KMS-11 (cell line): ENCODE data around the gene KCNIP1.

ENCODE experiments used
- H2AFZ ChIP-seq: fragments of 200-600 bp; sonication (generic); 2 replicates; pipeline ENCODE4 v1.6.1; 2016; ENCODE audit warnings: antibody characterized with exemption, mixed run types, low read depth
- H3K27ac ChIP-seq: fragments of 200-600 bp; sonication (generic); 2 replicates; pipeline ENCODE4 v1.6.1; 2016; ENCODE audit warnings: mild to moderate bottlenecking, mixed run types
- H3K27me3 ChIP-seq: fragments of 200-600 bp; sonication (generic); 2 replicates; pipeline ENCODE4 v1.6.1; 2017; ENCODE audit warnings: mild to moderate bottlenecking, low read depth, mixed run types, moderate library complexity; ENCODE audit not compliant: insufficient read depth
- H3K36me3 ChIP-seq: fragments of 200-600 bp; sonication (generic); 2 replicates; pipeline ENCODE4 v1.6.1; 2017; ENCODE audit warnings: mild to moderate bottlenecking, mixed run types; ENCODE audit not compliant: insufficient read depth
- H3K4me1 ChIP-seq: fragments of 200-600 bp; sonication (generic); 2 replicates; pipeline ENCODE4 v1.6.1; 2016; ENCODE audit warnings: mild to moderate bottlenecking, low read depth, mixed run types; ENCODE audit not compliant: poor library complexity, severe bottlenecking
- H3K4me2 ChIP-seq: fragments of 200-600 bp; sonication (generic); 2 replicates; pipeline ENCODE4 v1.7.0; 2016; ENCODE audit warnings: mild to moderate bottlenecking, mixed run types
- H3K4me3 ChIP-seq: fragments of 200-600 bp; sonication (generic); IDR thresholded peaks from 2 replicates; pipeline ENCODE4 v1.6.1; 2017; ENCODE audit warnings: low read depth, low read length, mixed read lengths; ENCODE audit not compliant: insufficient read depth
- H3K79me2 ChIP-seq: fragments of 200-600 bp; sonication (generic); 2 replicates; pipeline ENCODE4 v1.6.1; 2016; ENCODE audit warnings: low read depth, mixed run types; ENCODE audit not compliant: insufficient read depth
- H3K9ac ChIP-seq: fragments of 200-600 bp; sonication (generic); 2 replicates; pipeline ENCODE4 v1.6.1; 2016; ENCODE audit warnings: mild to moderate bottlenecking, mixed run types
- H4K20me1 ChIP-seq: fragments of 200-600 bp; sonication (generic); 2 replicates; pipeline ENCODE4 v1.6.1; 2016; ENCODE audit warnings: mild to moderate bottlenecking, mixed run types; ENCODE audit not compliant: insufficient read depth
- TF ChIP-seq, protein P1 (sequence below): fragments of 200-600 bp; sonication (generic); conservative IDR thresholded peaks from 2 replicates; pipeline ENCODE4 v1.6.1; 2017; ENCODE audit warnings: low read depth, mild to moderate bottlenecking, antibody characterized with exemption, low read length, moderate library complexity, mixed read lengths

The KCNIP1 gene

DNA sequence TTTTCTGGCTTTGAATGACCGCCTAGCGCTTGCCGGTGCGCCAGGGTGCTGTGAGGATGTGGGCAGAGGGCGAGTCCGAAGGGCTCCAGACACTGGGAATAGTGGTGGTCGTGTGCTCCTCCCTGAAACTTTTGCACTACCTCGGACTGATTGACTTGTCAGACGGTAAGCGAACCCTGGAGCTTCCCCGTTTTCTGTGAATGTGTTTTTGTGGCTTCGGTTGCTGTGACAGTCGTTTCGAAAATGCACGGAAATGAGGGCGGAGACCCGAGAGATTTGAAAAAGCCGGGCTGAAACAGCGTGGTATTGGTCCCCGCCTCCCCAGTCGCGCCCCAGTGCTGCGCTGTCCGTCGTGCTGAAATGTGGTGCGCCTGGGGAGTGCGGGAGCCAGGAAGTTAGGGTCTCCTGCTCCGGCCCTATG, 177.2 kb downstream of the KCNIP1 start:
- TF ChIP-seq, protein P1, sequence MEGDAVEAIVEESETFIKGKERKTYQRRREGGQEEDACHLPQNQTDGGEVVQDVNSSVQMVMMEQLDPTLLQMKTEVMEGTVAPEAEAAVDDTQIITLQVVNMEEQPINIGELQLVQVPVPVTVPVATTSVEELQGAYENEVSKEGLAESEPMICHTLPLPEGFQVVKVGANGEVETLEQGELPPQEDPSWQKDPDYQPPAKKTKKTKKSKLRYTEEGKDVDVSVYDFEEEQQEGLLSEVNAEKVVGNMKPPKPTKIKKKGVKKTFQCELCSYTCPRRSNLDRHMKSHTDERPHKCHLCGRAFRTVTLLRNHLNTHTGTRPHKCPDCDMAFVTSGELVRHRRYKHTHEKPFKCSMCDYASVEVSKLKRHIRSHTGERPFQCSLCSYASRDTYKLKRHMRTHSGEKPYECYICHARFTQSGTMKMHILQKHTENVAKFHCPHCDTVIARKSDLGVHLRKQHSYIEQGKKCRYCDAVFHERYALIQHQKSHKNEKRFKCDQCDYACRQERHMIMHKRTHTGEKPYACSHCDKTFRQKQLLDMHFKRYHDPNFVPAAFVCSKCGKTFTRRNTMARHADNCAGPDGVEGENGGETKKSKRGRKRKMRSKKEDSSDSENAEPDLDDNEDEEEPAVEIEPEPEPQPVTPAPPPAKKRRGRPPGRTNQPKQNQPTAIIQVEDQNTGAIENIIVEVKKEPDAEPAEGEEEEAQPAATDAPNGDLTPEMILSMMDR, result no peak
- Histone ChIP-seq H3K79me2 (no peaks in the 10 kb centered on the region), H2AFZ (no peak overlapping the region), H3K4me2 (no peak overlapping the region), H4K20me1 (no peaks in the 10 kb centered on the region), H3K4me1 (no peaks in the 10 kb centered on the region), H3K4me3 (no peak overlapping the region), H3K27me3 (no peaks in the 10 kb centered on the region), H3K9ac (no peak overlapping the region), H3K36me3 (no peaks in the 10 kb centered on the region), H3K27ac (no peak overlapping the region)

DNA sequence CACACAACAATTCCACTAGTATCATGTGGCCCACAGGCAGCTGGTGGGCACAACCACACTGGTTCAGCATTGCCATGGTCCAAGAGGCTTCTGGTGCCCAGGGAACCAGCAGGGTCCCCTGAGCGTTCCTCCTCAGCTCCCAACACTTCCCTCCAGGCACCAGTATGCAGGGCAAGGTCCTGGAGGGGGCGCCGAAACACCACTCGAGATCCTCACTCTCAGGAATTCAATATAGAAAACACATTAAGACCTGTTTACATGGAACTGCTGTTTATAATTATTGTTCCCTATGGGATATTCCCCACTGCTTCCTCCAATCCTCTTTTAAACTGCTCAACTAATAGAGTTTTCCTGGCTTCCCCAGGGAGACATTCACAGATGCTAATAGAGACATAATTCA, 187.8 kb downstream of the KCNIP1 start:
- H3K36me3 ChIP-seq, result no peaks in the 10 kb centered on the region
- TF ChIP-seq, protein P1, result no peak
- no peaks in the 10 kb centered on the region for H3K27me3 ChIP-seq
- no peaks in the 10 kb centered on the region for H3K79me2 ChIP-seq
- no peaks in the 10 kb centered on the region for H3K4me1 ChIP-seq
- no peak overlapping the region for H3K9ac ChIP-seq
- no peaks in the 10 kb centered on the region for H4K20me1 ChIP-seq
- H3K4me3 ChIP-seq, result no peak overlapping the region
- no peak overlapping the region for H2AFZ ChIP-seq
- H3K4me2 ChIP-seq, result no peak overlapping the region
- no peak overlapping the region for H3K27ac ChIP-seq

DNA sequence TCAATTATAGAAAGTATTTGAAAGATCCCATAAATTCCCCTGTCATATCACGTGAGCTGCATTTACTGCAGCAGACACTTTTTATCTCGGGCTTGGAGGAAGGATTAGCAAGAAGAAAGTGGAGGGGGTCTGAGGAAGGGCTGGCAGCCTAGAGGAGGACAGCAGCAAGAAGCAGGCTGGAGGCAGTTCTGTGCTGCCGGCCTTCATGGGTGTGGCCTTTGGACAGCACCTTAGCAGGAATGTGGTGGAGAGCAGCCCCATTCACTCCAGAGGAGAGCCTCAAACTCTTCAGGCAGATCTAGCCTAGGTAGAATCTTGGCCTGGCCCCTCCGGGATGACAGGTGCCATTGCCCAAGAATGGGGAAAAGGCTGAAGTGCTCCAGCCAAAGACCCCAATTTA, 189.9 kb downstream of the KCNIP1 start:
- no peak overlapping the region for H3K4me2 ChIP-seq
- H4K20me1 ChIP-seq, result no peaks in the 10 kb centered on the region
- no peak overlapping the region for H3K4me3 ChIP-seq
- no peaks in the 10 kb centered on the region for H3K27me3 ChIP-seq
- no peak overlapping the region for H2AFZ ChIP-seq
- H3K4me1 ChIP-seq, result no peaks in the 10 kb centered on the region
- H3K36me3 ChIP-seq, result no peaks in the 10 kb centered on the region
- no peak overlapping the region for H3K27ac ChIP-seq
- TF ChIP-seq, protein P1, result no peak
- H3K9ac ChIP-seq, result no peak overlapping the region
- no peaks in the 10 kb centered on the region for H3K79me2 ChIP-seq

DNA sequence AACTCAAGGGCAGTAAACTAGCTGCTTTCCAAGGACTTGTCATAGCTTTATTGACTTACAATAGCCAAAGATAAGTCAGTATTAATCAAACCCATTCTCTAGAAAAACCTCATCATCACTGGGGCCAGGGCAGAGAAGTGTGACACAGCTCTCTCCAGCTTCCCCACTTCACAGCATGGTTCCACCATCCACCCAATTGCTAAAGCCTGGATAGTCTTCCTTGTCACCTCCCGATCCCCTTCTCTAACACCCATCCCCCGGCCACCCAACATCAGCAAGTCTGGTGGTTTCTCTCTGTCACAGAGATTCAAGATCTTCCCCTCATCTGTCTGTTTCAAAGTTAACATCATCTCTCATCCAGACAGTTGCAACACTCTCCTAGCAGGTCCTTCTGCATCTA, 191.1 kb downstream of the KCNIP1 start:
- no peaks in the 10 kb centered on the region for H3K27me3 ChIP-seq
- no peak overlapping the region for H3K27ac ChIP-seq
- no peaks in the 10 kb centered on the region for H3K36me3 ChIP-seq
- H3K9ac ChIP-seq, result no peak overlapping the region
- no peaks in the 10 kb centered on the region for H4K20me1 ChIP-seq
- no peaks in the 10 kb centered on the region for H3K79me2 ChIP-seq
- no peaks in the 10 kb centered on the region for H3K4me1 ChIP-seq
- TF ChIP-seq, protein P1, result no peak
- H2AFZ ChIP-seq, result no peak overlapping the region
- H3K4me2 ChIP-seq, result no peak overlapping the region
- H3K4me3 ChIP-seq, result no peak overlapping the region

DNA sequence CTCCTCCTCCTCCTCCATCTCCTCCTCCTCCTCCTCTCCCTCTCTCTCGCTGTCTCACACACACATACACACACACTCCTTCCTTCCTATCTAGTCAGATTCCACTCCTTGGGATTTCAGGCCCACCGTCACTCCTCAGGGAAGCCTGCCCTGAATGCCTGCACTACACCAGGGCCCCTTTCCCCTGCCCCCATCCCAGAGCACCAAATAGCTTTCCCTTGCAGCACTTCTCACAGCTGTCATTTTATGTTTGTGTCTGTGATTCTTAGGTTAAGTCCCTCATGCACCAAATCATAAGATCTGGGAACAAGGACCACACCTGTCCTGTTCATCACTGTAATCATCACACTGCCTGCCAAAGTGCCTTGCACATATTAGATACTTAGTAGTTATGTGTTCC, 193.2 kb downstream of the KCNIP1 start:
- H4K20me1 ChIP-seq, result no peaks in the 10 kb centered on the region
- H2AFZ ChIP-seq, result no peak overlapping the region
- H3K36me3 ChIP-seq, result no peaks in the 10 kb centered on the region
- TF ChIP-seq, protein P1, result no peak
- no peak overlapping the region for H3K27ac ChIP-seq
- H3K4me2 ChIP-seq, result no peak overlapping the region
- no peaks in the 10 kb centered on the region for H3K79me2 ChIP-seq
- no peaks in the 10 kb centered on the region for H3K27me3 ChIP-seq
- no peak overlapping the region for H3K4me3 ChIP-seq
- no peaks in the 10 kb centered on the region for H3K4me1 ChIP-seq
- no peak overlapping the region for H3K9ac ChIP-seq
